Midbrain (tissue), 1 donor: ENCODE measurements around the gene CDH12.
"Not testable (repeated sequence)": the region's sequence is repeated elsewhere in the genome, so short reads cannot be mapped to it uniquely, and the experiment has no call there.

ENCODE experiments used
- DNase-seq: peaks from one replicate; lab custom pipeline; 2025; lab: John Stamatoyannopoulos, UW

Gene CDH12

DNA sequence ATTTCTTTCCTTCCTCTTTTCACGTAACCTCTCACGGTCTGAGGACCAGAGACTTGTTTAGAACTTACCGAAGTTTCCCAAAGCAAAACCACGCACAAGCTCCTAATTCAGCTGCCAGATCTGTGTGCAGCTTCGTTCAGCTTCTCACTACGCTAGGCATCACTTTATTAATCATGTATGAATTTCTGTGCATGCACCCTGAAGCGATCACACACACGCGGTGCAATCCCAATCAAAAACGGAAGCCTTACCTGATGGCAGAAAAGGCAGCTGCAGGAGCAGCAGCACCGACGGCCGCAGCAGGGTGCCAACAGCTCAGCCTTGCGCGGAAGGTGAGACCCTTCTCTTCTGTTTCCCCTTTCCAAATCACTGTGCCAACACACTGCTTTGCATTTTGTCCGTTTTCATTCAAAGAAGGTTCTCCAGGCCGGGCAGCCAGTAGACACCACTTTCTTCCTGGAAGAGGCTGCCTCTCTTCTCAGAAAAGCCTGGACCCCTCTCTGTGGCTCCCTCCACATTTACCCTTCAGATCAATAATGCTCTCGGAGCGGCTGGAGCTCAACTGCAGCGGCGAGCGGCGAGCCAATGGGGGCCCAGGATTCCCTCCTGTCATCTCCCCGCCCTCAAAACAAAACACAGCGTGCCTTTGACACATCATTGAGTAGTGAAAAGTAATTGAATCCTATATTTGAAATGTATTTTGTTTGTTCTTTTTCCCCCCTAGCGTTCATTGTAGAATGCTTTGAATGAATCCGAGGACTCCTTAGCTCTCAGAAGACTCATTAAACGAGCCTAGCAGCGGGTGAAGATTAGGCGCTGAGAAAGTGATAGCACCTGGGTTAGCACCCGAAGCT lies at the start of gene CDH12:
TSS of gene CDH12 (minus strand) at position 538 of the 854 bp plus-strand sequence.
- no peak for DNase-seq

DNA sequence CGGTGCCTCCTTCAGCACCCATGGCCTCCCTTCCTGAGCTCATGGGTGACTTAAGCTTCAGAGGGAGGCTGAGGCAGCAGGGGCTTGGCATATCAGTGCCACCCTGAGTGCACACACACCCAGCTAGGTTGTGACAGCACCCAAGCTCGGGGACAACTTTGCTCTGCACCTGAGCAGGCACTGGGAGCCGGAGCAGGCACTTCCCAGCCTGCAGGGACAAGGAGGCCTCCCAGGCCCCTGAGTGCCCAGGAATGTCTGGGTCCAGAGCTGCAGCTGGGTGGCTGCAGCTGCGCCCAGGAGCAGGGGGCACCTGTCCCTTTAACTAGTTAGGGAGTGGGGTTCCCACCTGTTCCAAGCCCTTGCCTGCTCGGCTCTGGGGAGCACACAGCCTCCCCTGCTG lies 48.7 kb upstream of the CDH12 start:
- no peak for DNase-seq

DNA sequence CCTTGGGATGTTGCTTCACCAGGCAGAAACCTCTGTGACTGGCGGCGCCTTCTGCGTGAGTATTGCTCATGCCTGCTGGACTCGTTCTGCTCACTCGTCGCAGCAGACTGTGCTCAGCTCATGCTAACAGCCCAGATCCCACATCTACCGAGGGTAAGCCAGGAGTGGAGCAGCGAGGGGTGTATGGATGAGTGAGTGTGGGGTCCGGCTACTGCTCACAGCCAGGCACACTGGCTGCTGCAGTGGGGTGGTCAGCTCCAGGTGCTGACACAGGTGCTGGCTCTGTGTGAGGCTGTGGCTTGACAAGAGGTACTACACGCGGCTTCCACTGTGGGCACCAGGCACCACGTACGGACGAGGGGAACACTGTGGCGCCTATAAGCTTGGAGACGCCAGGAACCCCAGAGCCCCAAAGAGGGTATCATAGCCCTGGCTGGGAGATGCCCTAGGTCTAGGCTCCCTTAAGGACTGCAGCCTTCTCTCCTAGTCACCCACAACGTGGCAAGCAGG lies 47.7 kb upstream of the CDH12 start:
- no peak for DNase-seq

DNA sequence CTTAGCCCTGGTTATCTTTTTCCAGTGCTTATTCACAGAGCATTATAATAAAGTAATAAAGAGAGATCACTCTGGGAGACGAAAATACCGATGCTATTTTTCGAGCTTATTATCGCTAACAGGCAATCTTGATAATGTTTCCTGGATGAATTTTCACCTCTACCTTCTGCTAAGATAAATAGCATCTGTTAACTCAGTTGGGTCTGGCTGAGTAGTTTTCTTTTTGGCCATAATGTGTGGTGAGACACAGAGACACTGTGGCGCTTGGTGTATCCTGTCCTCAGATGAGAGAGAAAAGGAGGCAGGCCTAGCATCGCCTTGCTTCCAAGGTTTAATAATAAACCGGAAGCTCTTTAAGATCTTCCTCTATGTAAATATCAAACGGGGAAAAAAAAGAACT lies 46.2 kb upstream of the CDH12 start:
- DNase-seq, result no peak

DNA sequence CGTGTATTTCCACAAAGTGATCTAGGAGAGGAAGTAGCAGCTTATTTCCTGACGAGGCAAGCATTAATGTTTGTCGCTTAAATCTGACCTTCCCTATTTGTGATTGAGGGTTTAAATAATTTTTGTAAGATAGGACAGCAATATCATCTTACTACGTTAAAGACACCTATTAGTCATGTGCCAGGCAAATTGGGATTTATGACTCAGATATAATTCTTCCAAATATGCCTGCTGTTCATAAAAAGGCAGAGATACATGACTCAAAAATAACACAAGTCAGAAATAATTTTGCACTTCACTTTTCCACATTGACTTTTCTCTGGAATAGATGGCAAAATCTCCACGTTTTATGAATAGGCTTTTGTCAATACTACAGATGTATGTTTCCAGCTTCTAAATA lies 43.0 kb upstream of the CDH12 start:
- no peak for DNase-seq

- DNase-seq, result no peak
Measured at GRCh38 chr5:22892441-22892840, 39.3 kb upstream of the CDH12 start.

DNA sequence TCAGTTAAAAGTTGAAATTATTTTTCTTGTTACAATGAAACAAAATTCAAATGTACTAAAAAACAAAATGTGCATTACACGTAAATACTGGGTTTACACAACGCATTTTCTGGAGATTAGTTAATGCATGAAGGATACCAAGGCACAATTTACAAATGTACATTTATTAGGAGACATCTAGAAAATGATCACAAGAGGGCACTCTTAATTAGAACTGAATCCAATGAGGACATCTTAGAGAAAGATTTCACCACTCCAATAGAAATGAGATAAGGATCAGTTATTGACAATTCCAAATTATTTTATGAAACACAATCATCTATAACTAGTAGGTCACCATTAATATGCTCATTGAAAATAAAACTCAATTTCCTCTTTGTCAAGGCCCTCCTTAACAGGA lies 36.6 kb upstream of the CDH12 start:
- DNase-seq, result peak; percentile 16

GRCh38 chr5:22887566-22887965 lies 34.4 kb upstream of the CDH12 start:
- DNase-seq, result no peak

- not testable (repeated sequence) for DNase-seq
Measured at GRCh38 chr5:22858911-22859310, 5.8 kb upstream of the CDH12 start.

GRCh38 chr5:22855824-22856223 lies 2.7 kb upstream of the CDH12 start:
- DNase-seq, result no peak

DNA sequence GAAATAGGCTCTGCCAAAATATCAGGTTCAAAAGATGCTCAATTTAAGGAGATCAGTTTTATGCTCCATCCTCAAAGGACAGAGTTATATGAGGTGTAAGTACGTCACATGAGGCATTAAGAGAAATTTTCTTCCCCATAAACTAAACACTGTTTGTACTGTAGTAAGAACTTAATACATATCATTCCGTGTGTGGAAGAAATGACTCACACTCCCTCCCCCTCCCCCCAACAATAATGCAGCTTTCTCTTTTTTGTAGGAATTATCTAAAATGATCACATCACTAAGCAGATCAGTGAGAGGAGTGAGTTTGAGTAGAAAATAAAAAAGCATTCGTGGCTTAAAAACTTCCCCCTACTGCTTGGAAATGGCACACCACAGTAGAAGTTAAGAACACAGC lies 2.2 kb downstream of the CDH12 start:
- no peak for DNase-seq

DNA sequence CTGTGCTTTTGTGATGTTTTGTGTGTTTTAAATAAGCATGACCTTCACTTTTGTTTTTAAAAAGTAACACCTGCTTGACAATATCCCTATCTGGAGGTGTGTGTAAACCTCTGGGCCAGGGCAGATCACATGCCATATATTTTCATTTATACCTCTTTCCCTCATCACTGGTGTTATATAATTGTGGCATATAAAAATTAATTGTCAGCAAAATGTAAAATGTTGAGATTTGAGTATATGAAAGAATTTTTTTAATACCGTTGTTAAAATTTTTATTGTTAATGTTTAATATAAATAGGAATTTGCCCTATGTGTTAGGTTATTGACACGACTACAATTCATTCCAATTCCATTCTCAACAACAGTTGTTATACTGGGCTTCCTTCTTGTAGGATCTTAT lies 6.5 kb downstream of the CDH12 start:
- no peak for DNase-seq

DNA sequence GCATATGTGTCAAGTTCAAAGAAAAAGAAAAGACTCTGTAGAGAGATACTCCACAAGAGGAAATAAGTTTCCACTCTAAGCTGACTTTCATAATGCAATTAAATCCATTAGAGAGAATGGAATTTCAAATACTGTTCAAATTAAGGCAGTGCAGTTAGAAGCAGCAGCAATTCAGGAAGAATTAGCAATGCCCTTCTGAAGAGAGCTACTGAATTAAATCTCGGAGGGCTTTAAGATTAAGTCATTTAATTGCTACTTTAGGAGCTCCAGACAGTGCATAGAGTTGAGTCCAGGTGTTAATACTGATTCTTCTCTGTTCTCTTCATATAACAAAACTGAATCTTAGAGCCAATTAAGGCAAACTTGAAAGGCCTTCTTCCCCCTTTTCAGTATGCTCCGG lies 8.5 kb downstream of the CDH12 start:
- no peak for DNase-seq

DNA sequence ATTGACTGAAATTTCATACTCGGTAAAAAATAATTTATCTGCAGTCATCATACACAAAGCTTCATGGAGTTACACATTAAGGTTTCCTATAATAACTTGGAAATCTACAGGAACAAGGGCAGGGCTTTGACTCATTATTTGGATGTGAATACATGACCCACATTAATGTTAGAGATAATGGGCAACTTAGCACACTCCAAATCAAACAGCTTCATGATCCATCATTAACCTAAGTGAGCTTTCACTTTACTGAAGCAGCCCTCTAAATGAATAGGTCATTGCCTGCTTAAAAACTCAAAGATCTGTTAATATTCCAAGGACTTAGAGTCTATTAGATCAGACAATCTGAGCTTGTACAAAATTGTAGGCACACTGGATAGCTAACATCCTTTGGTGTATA lies 9.0 kb downstream of the CDH12 start:
- no peak for DNase-seq

- no peak for DNase-seq
Measured at GRCh38 chr5:22842574-22842973, 10.6 kb downstream of the CDH12 start.

- no peak for DNase-seq
Measured at GRCh38 chr5:22837803-22838202, 15.3 kb downstream of the CDH12 start.

DNA sequence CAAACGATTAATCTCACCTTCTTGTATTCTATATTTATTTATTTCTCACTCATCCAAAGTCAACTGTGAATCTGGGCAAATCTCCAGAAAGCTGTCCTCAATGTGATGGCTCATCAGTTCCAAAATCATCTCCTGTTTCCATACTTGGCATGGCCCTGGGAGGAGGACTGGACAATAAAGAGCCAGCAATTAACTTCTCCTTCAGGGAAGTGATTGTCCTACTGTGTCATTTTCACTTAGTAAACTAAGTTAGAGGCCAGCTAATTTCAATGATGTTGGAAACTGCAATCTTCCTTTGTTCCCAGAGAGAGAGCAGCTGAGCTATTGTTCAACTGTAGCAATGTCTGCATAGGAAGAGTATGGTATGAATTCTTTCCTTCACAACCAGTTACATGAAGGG lies 17.5 kb downstream of the CDH12 start:
- DNase-seq, result no peak

DNA sequence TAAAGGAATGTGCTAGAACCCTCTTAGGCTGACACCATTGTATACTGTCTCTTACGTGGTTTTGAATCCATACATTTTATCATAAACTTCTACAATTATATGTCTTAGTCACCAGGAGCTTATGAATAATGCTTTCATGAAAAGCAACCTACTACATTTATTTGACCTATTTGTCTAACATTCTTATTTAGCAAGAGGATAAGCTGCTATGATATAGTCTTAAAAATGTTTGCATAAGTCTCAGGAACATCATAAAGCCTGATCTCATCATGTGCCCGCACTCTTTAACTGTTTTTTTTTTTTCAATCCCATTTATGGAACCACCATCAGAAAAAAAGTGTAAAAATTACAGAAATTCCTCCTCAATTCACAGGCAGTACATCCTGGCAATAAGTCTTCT lies 59.7 kb downstream of the CDH12 start:
- no peak for DNase-seq

DNA sequence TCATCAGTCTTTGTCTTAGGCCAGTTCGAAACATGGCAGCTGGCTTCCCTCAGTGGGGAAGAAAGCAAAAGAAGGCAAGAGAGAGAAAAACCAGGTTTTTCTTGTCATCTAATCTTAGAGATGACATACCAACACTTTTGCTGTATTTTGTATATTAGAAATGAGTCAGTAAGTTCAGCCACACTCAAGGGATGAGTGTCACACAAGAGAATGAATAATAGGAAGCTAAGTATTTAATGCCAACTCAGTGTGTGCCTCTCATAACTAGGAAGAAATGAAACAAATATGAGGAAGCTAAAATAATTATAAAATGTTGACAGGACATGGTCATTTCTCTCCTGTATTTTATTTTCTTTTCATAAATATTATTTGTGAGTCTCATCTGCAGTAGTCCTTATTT lies 65.3 kb downstream of the CDH12 start:
- DNase-seq, result no peak

DNA sequence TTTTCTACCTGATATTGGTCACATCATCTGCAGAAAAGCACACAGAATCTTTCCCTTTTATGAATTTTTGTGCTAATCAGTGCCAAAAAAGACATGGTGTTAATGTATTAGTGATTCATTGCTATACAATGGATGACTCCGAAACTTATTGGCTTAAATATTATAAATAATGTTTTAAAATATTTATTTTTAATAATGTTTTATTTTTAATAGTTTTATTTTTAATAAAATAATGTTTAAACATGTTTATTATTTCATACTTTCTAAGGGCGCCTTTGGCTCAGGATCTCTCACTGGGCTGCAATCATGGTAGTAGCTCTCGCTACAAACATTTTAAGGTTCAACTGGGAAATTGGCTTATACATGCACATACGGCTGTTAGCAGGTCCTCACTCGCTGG lies 65.7 kb downstream of the CDH12 start:
- no peak for DNase-seq

DNA sequence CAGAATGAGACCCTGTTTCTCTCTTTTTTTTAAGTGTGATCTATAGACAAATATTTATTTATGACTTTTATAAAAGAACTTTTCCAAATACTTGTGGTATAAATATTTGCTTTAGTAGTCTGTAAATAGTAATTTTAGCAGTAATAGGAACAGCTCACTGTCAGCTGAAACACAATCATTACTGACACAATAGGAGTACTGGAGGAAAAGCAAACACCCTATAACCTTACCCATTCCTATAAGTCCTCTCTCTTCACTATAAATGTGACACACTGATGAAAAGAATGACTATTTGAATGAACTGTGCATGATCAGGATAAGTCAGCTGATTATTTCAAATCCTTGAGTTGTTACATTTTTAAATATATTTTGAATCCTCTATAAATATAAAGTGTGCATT lies 72.4 kb downstream of the CDH12 start:
- no peak for DNase-seq

DNA sequence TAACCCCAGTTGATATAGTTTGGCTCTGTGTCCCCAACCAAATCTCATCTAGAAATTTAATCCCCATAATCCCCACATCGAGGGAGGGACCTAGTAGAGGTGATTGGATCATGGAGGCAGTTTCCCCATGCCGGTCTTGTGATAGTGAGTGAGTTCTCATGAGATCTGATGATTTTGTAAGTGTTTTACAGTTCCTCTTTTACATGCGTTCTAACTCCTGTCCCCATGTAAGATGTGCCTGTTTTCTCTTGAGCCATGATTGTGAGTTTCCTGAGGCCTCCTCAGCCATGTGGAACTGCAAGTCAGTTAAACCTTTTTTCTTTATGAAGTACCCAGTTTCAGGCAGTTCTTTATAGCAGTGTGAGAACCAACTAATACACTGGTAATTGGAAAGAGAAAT lies 73.6 kb downstream of the CDH12 start:
- DNase-seq, result no peak

DNA sequence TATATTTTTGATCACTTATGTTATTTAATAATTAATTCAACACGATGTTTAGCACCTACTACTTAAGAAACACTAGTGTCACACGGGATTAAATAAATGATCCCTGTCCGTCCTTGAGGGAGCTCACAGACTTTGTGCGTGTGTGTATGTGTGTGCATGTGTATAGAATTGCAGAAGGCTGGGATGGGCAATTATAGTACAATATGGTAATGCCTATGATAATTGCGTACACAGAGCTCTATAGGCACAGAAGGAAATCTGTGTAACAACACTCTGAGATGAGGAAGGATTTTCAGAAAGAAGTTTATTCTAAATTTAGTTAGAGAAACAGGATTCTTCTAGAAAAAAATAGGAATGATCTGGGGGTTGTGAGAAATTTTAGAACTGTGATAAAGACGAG lies 76.9 kb downstream of the CDH12 start:
- no peak for DNase-seq

GRCh38 chr5:22774214-22774613 lies 78.9 kb downstream of the CDH12 start:
- DNase-seq, result not testable (repeated sequence)
